AG04449 (cell line): Measurements from ENCODE around the gene HEPACAM.

Source experiments
- CTCF ChIA-PET: fragments of 350-600 bp; formaldehyde crosslinking; extraction: SDS; loops from one replicate; lab custom pipeline; 2021; ENCODE audit warnings: antibody characterized with exemption; lab: Yijun Ruan, JAX
- POLR2A ChIA-PET: fragments of 400-600, 350-600 bp; formaldehyde crosslinking; extraction: SDS; loops from one replicate; lab custom pipeline; 2020; ENCODE audit warnings: antibody characterized with exemption, inconsistent platforms; lab: Yijun Ruan, JAX
- DNase-seq: peaks from one replicate; pipeline ENCODE4 v3.0.0-alpha.2; 2010; ENCODE audit warnings: low read depth, low spot score
- H3K4me3 ChIP-seq: 2 replicates; pipeline ENCODE4 v1.5.1; 2011; ENCODE audit warnings: low read depth, mild to moderate bottlenecking, control low read depth, low read length
- TF ChIP-seq, protein P1 (sequence below): IDR thresholded peaks from one replicate; pipeline ENCODE4 v1.5.1; 2011; ENCODE audit warnings: mild to moderate bottlenecking, moderate library complexity, low read length, control low read depth, inconsistent platforms; ENCODE audit not compliant: insufficient read depth; ENCODE audit errors: missing control alignments

Gene HEPACAM

DNA sequence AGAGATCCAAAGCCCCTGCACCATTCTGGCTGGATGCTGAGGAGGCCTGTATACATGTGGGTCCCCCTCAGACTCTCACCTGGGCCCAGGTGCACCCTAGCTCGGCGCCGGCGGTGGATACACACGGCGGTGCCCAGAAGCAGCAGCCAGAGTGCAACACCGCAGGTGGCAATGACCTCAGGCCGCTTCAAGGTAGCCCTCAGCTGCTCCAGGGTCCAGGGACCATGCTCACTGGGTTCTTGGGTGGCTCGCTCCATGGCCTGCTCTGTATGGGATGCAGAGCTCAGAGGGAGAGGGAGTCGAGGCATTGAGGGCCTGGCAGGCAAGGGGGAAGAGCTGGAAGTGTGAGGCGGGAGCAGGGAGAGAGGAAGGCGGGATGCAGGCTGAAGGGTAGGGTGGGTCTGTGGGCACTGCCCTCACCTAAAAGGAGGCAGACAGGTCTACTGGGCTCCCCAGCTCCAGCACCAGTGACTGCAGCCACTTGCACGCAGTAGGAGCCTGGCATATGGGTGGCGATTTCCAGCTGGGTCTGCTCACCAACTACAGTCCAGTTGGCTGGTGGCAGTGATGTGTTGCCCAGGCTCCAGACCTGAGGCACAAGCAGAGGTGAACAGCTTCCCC lies 42.0 kb downstream of the HEPACAM start:
- no peak overlapping the region for H3K4me3 ChIP-seq
- CTCF ChIA-PET = interaction anchor here (8.6 kb wide), 1 partner anchor 17 kb away, joined by 78 read pairs; no protein-coding TSS in a partner anchor
- no peak for DNase-seq
- TF ChIP-seq, protein P1, sequence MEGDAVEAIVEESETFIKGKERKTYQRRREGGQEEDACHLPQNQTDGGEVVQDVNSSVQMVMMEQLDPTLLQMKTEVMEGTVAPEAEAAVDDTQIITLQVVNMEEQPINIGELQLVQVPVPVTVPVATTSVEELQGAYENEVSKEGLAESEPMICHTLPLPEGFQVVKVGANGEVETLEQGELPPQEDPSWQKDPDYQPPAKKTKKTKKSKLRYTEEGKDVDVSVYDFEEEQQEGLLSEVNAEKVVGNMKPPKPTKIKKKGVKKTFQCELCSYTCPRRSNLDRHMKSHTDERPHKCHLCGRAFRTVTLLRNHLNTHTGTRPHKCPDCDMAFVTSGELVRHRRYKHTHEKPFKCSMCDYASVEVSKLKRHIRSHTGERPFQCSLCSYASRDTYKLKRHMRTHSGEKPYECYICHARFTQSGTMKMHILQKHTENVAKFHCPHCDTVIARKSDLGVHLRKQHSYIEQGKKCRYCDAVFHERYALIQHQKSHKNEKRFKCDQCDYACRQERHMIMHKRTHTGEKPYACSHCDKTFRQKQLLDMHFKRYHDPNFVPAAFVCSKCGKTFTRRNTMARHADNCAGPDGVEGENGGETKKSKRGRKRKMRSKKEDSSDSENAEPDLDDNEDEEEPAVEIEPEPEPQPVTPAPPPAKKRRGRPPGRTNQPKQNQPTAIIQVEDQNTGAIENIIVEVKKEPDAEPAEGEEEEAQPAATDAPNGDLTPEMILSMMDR = no peak
- POLR2A ChIA-PET = no interaction called here

DNA sequence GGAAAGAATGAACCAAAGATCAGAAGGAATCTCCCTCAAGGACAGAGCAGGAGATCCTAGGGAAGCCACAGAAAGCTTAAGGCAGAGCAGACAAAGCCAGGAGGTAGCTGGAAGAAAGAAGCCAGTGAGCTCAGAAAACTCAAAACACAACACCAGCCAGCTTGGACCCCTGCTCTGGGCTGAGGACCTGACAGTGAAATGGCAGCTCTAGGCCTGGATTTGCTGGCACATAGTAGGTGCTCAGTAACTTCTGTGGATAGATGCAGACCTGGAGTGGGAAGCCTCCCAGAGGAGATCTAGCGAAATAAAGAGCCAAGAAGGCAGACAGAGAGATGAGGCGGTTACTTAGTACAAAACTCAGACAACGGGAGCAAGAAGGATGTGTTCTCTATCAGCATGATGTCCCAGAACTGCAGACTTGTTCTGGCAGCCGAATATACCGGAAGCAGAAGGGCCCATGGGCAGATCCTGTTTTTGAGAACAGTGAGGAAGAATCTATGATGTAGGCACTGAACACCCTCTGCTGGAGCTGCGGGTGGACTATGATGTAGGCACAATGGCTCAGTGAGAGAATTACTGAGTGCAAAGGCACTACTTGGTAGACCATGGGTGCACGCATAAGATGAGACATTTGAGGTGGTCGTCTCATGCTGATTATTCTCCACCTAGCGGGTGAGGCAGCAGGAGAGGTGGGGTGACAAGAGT lies 42.9 kb downstream of the HEPACAM start:
- POLR2A ChIA-PET = no interaction called here
- H3K4me3 ChIP-seq = no peak overlapping the region
- CTCF ChIA-PET = interaction anchor here (0.9 to 3.7 kb wide), 2 partner anchors 17 to 25 kb away, joined by 3 to 26 read pairs; no protein-coding TSS in a partner anchor
- no peak for DNase-seq
- TF ChIP-seq, protein P1 = no peak

DNA sequence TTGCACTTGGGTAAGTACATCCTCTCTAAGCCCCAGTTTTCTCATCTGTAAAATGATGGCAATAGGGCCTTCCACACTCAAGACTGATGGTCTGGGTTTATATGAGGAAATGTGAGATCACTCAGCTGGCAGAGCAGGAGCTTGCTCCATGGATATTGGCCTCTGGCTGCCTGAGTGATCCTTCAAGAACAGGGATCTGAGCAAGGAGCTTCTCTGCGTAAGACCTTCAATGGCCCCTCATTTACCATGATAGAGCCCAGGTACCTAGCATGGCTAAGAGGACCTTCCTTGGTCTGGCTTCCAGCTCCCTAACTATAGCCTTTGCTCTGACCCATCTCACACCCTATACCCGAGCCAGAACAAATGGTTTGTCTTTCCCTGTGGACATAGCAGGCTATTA lies 43.7 kb downstream of the HEPACAM start:
- no peak for DNase-seq
- TF ChIP-seq, protein P1 = no peak
- ChIA-PET CTCF (interaction anchor here (0.9 to 3.7 kb wide), 4 partner anchors 10 to 248 kb away, joined by 3 to 26 read pairs (median 3); no protein-coding TSS in a partner anchor), POLR2A (interaction anchor here (0.8 kb wide), 1 partner anchor 16 kb away, joined by 3 read pairs; no protein-coding TSS in a partner anchor)
- no peak overlapping the region for H3K4me3 ChIP-seq

DNA sequence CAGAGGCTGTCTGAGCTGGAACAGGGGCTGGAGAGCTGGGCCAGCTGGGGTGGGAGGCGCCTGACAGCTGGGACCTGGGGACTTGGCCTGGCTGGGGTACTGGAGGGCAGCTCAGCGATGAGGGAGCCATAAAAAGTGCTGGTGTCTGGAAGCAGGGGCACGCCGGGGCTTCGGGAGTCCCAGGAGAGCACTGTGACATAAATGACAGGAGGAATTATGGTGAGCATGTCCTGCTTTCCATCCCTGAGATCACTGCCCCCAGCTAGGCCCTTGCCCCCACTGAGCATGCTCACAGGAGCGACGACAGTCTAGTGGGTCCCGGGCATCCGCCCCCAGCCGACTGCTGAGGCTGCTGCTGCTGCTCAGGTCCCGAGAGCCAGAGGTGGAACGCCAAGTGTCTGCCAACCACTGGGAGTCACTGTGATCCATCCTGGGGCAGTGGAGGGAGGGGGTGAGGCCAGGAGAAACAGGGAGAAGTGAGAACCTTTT lies 44.4 kb downstream of the HEPACAM start:
- POLR2A ChIA-PET = interaction anchor here (0.8 kb wide), 1 partner anchor 15 kb away, joined by 3 read pairs; no protein-coding TSS in a partner anchor
- TF ChIP-seq, protein P1 = peak; percentile 17
- CTCF ChIA-PET = interaction anchor here (1.1 to 3.7 kb wide), 4 partner anchors 8 to 247 kb away, joined by 3 to 26 read pairs (median 6); no protein-coding TSS in a partner anchor
- no peak for DNase-seq
- no peak overlapping the region for H3K4me3 ChIP-seq

DNA sequence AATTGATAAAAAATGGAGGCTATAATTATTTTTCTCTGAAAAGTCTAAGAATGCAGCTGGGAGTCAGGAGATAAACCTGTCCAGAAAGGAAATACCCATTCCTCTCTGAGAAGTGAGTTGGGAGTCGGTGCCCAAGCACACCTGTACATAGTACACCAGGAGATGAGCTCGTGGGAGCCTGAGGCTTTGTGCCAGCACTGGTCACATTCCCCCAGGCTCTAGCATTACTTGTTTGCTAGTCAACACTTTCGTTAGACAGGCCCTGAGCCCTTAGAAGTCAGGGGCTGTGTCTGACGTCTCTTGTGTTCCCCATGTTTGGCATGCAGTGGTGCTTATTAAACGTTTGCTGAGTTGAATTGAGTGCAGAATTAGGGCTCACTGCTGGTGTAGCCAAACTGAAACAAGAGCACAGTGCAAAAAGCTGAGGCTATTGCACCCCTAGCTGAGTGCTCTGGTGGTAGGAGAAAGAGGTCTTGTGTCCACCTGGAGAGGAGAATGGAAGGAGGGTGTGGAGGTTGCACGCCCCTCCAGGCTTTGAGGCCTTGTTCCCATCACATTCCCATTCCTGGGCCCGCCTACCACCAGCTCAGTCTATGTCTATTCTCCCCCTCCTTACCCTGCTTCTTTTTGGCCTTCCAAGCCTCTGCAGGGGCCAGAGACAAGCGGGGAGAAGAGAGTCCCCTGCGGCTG lies 45.0 kb downstream of the HEPACAM start:
- no peak overlapping the region for H3K4me3 ChIP-seq
- DNase-seq = no peak
- TF ChIP-seq, protein P1 = no peak
- CTCF ChIA-PET = interaction anchor here (1.0 to 3.7 kb wide), 7 partner anchors 8 to 28 kb away, joined by 3 to 26 read pairs (median 4); partner anchors contain the start of gene HEPN1
- POLR2A ChIA-PET = no interaction called here
